Trophoblast cell (in vitro differentiated cells and primary cell): ENCODE results near the gene RBBP8.

Experiments used
- DNase-seq, 2 donors: peaks; one replicate each; pipeline ENCODE4 v3.0.0-alpha.2; 2016
- H2AFZ ChIP-seq: 2 replicates; pipeline ENCODE4 v1.6.1; 2013; ENCODE audit warnings: low read length, moderate library complexity, mild to moderate bottlenecking; ENCODE audit not compliant: insufficient read depth, poor library complexity
- H2AK5ac ChIP-seq: 2 replicates; pipeline ENCODE4 v1.6.1; 2013; ENCODE audit warnings: mild to moderate bottlenecking, low read length
- H2BK120ac ChIP-seq: 2 replicates; pipeline ENCODE4 v1.6.1; 2013; ENCODE audit warnings: low read length, mild to moderate bottlenecking, moderate library complexity; ENCODE audit not compliant: insufficient read depth, poor library complexity
- H2BK12ac ChIP-seq: 2 replicates; pipeline ENCODE4 v1.6.1; 2013; ENCODE audit warnings: mild to moderate bottlenecking, low read length, moderate library complexity
- H2BK5ac ChIP-seq: 2 replicates; pipeline ENCODE4 v1.6.1; 2013; ENCODE audit warnings: low read length, low read depth, moderate library complexity, mild to moderate bottlenecking; ENCODE audit not compliant: poor library complexity
- H3K14ac ChIP-seq: 2 replicates; pipeline ENCODE4 v1.6.1; 2013; ENCODE audit warnings: mild to moderate bottlenecking, low read length
- H3K18ac ChIP-seq: 2 replicates; pipeline ENCODE4 v1.6.1; 2013; ENCODE audit warnings: mild to moderate bottlenecking, low read length
- H3K23ac ChIP-seq: 2 replicates; pipeline ENCODE4 v1.6.1; 2013; ENCODE audit warnings: low read length
- H3K27ac ChIP-seq: 2 replicates; pipeline ENCODE4 v1.5.1; 2013; ENCODE audit warnings: low read depth, mild to moderate bottlenecking, inconsistent platforms, low read length, moderate library complexity
- H3K27me3 ChIP-seq: 2 replicates; pipeline ENCODE4 v1.6.1; 2013; ENCODE audit warnings: inconsistent platforms, mild to moderate bottlenecking, low read length, moderate library complexity; ENCODE audit not compliant: insufficient read depth
- H3K36me3 ChIP-seq, 2 experiments: 1 replicate in 1 of 2; 2 replicates in 1 of 2; pipeline ENCODE4 v1.6.1; 2013; ENCODE audit warnings: low read length in 2 of 2, mild to moderate bottlenecking in 2 of 2, moderate library complexity in 1 of 2; ENCODE audit not compliant: insufficient read depth in 2 of 2, control insufficient read depth in 1 of 2
- H3K4ac ChIP-seq: 2 replicates; pipeline ENCODE4 v1.6.1; 2013; ENCODE audit warnings: low read depth, mild to moderate bottlenecking, low read length, moderate library complexity
- H3K4me1 ChIP-seq, 2 experiments: 1 replicate in 1 of 2; 2 replicates in 1 of 2; pipeline ENCODE4 v1.6.1; 2013; ENCODE audit warnings: low read length in 2 of 2, mild to moderate bottlenecking in 2 of 2, moderate library complexity in 1 of 2; ENCODE audit not compliant: insufficient read depth in 2 of 2, control insufficient read depth in 1 of 2
- H3K4me2 ChIP-seq: 2 replicates; pipeline ENCODE4 v1.6.1; 2013; ENCODE audit warnings: inconsistent platforms, mild to moderate bottlenecking, low read length, moderate library complexity
- H3K4me3 ChIP-seq: 2 replicates; pipeline ENCODE4 v1.5.1; 2013; ENCODE audit warnings: mild to moderate bottlenecking, low read depth, low read length, inconsistent platforms
- H3K79me1 ChIP-seq: one replicate; pipeline ENCODE4 v1.6.1; 2013; ENCODE audit warnings: low read length
- H3K79me2 ChIP-seq: 2 replicates; pipeline ENCODE4 v1.6.1; 2013; ENCODE audit warnings: low read length, mild to moderate bottlenecking; ENCODE audit not compliant: control insufficient read depth, insufficient read depth, poor library complexity
- H3K9ac ChIP-seq: 2 replicates; pipeline ENCODE4 v1.6.1; 2013; ENCODE audit warnings: mild to moderate bottlenecking, low read length
- H3K9me3 ChIP-seq: 2 replicates; pipeline ENCODE4 v1.6.1; 2013; ENCODE audit warnings: low read depth, mild to moderate bottlenecking, control low read depth, inconsistent platforms, low read length; ENCODE audit not compliant: insufficient read depth
- H4K12ac ChIP-seq: 2 replicates; pipeline ENCODE4 v1.6.1; 2013; ENCODE audit warnings: low read depth, mild to moderate bottlenecking, low read length, moderate library complexity
- H4K8ac ChIP-seq: 2 replicates; pipeline ENCODE4 v1.6.1; 2013; ENCODE audit warnings: low read depth, mild to moderate bottlenecking, low read length, moderate library complexity
- H4K91ac ChIP-seq: one replicate; pipeline ENCODE4 v1.6.1; 2013; ENCODE audit warnings: low read depth, mild to moderate bottlenecking, low read length, moderate library complexity
- WGBS: extraction: QIAGEN DNeasy Blood & Tissue Kit; methylation state at CpG from one replicate; pipeline ENCODE4 v1.1.7; 2013; ENCODE audit warnings: missing lambda C conversion rate; ENCODE audit not compliant: insufficient read length, insufficient coverage; ENCODE audit errors: extremely low coverage; 5-methylcytosine and 5-hydroxymethylcytosine counted together

RBBP8 gene

GRCh38 chr18:23012249-23012648 is 79.1 kb downstream of the RBBP8 start:
- no peaks in the 10 kb centered on the region for H3K79me2 ChIP-seq
- no peaks in the 10 kb centered on the region for H3K27me3 ChIP-seq
- H4K8ac ChIP-seq, result no peak overlapping the region
- no peak overlapping the region for H3K4ac ChIP-seq
- H3K79me1 ChIP-seq, result no peaks in the 10 kb centered on the region
- H3K14ac ChIP-seq, result no peak overlapping the region
- H2AFZ ChIP-seq, result no peak overlapping the region
- no peak overlapping the region for H3K18ac ChIP-seq
- no peaks in the 10 kb centered on the region for H3K4me1 ChIP-seq
- no peaks in the 10 kb centered on the region for H3K9me3 ChIP-seq
- no peak overlapping the region for H3K4me2 ChIP-seq
- H2AK5ac ChIP-seq, result no peak overlapping the region
- no peak overlapping the region for H3K4me3 ChIP-seq
- no peak overlapping the region for H4K91ac ChIP-seq
- H2BK12ac ChIP-seq, result no peak overlapping the region
- H4K12ac ChIP-seq, result no peak overlapping the region
- no peak overlapping the region for H3K9ac ChIP-seq
- DNase-seq, result no peak
- H3K36me3 ChIP-seq, result no peaks in the 10 kb centered on the region
- no peak overlapping the region for H3K27ac ChIP-seq
- no peak overlapping the region for H2BK120ac ChIP-seq
- WGBS, result no CpG with 5 or more reads among the region's 1 CpG
- H2BK5ac ChIP-seq, result no peak overlapping the region
- H3K23ac ChIP-seq, result no peak overlapping the region

- WGBS, result no CpG with 5 or more reads among the region's 5 CpGs
- Histone ChIP-seq H3K27ac (no peak overlapping the region), H3K4ac (no peak overlapping the region)
Measured at GRCh38 chr18:23020555-23021294, 87.6 kb downstream of the RBBP8 start.

GRCh38 chr18:23021623-23022022 is 88.5 kb downstream of the RBBP8 start:
- H3K9me3 ChIP-seq, result no peaks in the 10 kb centered on the region
- no CpG with 5 or more reads among the region's 2 CpGs for WGBS
- H2BK120ac ChIP-seq, result no peak overlapping the region
- H3K4me1 ChIP-seq, result no peaks in the 10 kb centered on the region
- no peak overlapping the region for H3K4me2 ChIP-seq
- H3K4ac ChIP-seq, result no peak overlapping the region
- no peaks in the 10 kb centered on the region for H3K79me2 ChIP-seq
- H3K14ac ChIP-seq, result no peak overlapping the region
- H3K27me3 ChIP-seq, result no peaks in the 10 kb centered on the region
- H3K23ac ChIP-seq, result no peak overlapping the region
- no peak overlapping the region for H2AK5ac ChIP-seq
- no peak for DNase-seq
- H4K12ac ChIP-seq, result no peak overlapping the region
- H3K79me1 ChIP-seq, result no peaks in the 10 kb centered on the region
- H3K9ac ChIP-seq, result no peak overlapping the region
- no peak overlapping the region for H2BK5ac ChIP-seq
- H3K4me3 ChIP-seq, result no peak overlapping the region
- H2AFZ ChIP-seq, result no peak overlapping the region
- H3K18ac ChIP-seq, result no peak overlapping the region
- H4K91ac ChIP-seq, result no peak overlapping the region
- no peak overlapping the region for H2BK12ac ChIP-seq
- no peak overlapping the region for H4K8ac ChIP-seq
- H3K27ac ChIP-seq, result no peak overlapping the region
- peaks cover 3 to 5% of the 10 kb centered on the region in 2 experiments for H3K36me3 ChIP-seq

More at GRCh38 chr18:23020555-23021294, 87.6 kb downstream of the RBBP8 start:
- Histone ChIP-seq H3K4me1 (no peaks in the 10 kb centered on the region), H3K23ac (no peak overlapping the region), H3K4me3 (no peak overlapping the region), H3K9ac (no peak overlapping the region), H3K4me2 (no peak overlapping the region), H3K79me1 (no peaks in the 10 kb centered on the region), H3K14ac (no peak overlapping the region), H3K36me3 (peaks cover 3 to 5% of the 10 kb centered on the region in 2 experiments), H2BK12ac (no peak overlapping the region), H3K9me3 (no peaks in the 10 kb centered on the region), H4K91ac (no peak overlapping the region), H3K79me2 (no peaks in the 10 kb centered on the region), H3K27me3 (no peaks in the 10 kb centered on the region), H2BK5ac (no peak overlapping the region), H2AK5ac (no peak overlapping the region), H3K18ac (no peak overlapping the region), H2AFZ (no peak overlapping the region), H4K12ac (no peak overlapping the region), H2BK120ac (no peak overlapping the region), H4K8ac (no peak overlapping the region)
- no peak for DNase-seq

DNA sequence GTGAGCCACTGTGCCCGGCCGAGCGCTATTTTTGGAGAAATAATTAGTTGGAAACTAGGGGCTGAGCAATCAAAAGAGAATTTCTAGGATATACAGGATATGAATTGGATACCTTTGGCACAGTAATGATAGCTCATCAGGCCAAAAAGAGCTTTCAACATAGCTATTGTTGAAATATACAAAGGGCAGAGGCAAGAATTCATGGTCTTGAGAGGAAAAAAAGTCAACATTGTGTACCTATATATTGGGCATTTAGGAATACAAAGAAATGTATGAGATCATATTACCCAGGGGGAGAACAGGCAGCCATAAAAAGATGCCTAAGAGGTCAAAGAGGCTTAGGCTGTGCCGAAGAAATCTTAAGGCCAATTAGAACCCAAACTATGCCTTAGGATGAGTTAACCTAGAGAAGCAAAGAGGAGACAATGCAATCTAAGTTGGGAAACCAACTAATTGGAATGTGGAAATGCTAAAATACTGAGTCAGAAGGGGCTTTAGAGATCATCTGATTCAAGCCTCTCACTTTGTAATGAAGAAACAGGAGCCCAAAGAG is 99.0 kb downstream of the RBBP8 start:
- H3K79me1 ChIP-seq, result no peaks in the 10 kb centered on the region
- no peak overlapping the region for H3K9ac ChIP-seq
- WGBS, result no CpG with 5 or more reads among the region's 4 CpGs
- H3K9me3 ChIP-seq, result no peaks in the 10 kb centered on the region
- no peak overlapping the region for H2AK5ac ChIP-seq
- no peaks in the 10 kb centered on the region for H3K27me3 ChIP-seq
- H3K27ac ChIP-seq, result peak overlapping the region; percentile 27
- no peak overlapping the region for H3K4me2 ChIP-seq
- no peak overlapping the region for H4K12ac ChIP-seq
- H2BK5ac ChIP-seq, result no peak overlapping the region
- no peak overlapping the region for H2BK12ac ChIP-seq
- H3K4me3 ChIP-seq, result no peak overlapping the region
- H2BK120ac ChIP-seq, result no peak overlapping the region
- no peak overlapping the region for H3K14ac ChIP-seq
- no peak overlapping the region for H3K23ac ChIP-seq
- H4K91ac ChIP-seq, result no peak overlapping the region
- DNase-seq, result peak; percentile 40 to 84
- H3K4me1 ChIP-seq, result peaks cover 0 to 5% of the 10 kb centered on the region in 2 experiments
- peaks cover 2% of the 10 kb centered on the region in 2 experiments for H3K36me3 ChIP-seq
- H4K8ac ChIP-seq, result no peak overlapping the region
- H3K79me2 ChIP-seq, result no peaks in the 10 kb centered on the region
- no peak overlapping the region for H3K4ac ChIP-seq
- H3K18ac ChIP-seq, result no peak overlapping the region
- H2AFZ ChIP-seq, result no peak overlapping the region
